ENCODE results near the gene PSMB11.

The PSMB11 gene

GRCh38 chr14:22995889-22996625, 46.0 kb upstream of the PSMB11 start:
- no peak overlapping the region for H2AFZ ChIP-seq (ENCODE audit: low read length)
- H4K20me1 ChIP-seq (ENCODE audit: insufficient read depth, low read length) = no peaks in the 10 kb centered on the region
- H3K4me2 ChIP-seq (ENCODE audit: low read length) = no peak overlapping the region
- H3K9me3 ChIP-seq (ENCODE audit: low read length) = no peaks in the 10 kb centered on the region
- no peaks in the 10 kb centered on the region for H3K27me3 ChIP-seq (ENCODE audit: insufficient read depth, low read length)
- H3K4me3 ChIP-seq (ENCODE audit: low read depth, low read length, poor library complexity, severe bottlenecking) = no peak overlapping the region
- H3K79me2 ChIP-seq (ENCODE audit: insufficient read depth, low read length) = no peaks in the 10 kb centered on the region
- H3F3A ChIP-seq (ENCODE audit: insufficient read depth, low read length) = no peaks in the 10 kb centered on the region
- H3K27ac ChIP-seq (ENCODE audit: low read depth, low read length, poor library complexity, severe bottlenecking) = no peak overlapping the region
- TF ChIP-seq CTCF (IDR thresholded peaks at IDR 0.05; ENCODE audit: low read length) = no peak
- TF ChIP-seq EZH2 (IDR thresholded peaks at IDR 0.05; ENCODE audit: borderline replicate concordance, low read length) = no peak
- H3K4me1 ChIP-seq (ENCODE audit: insufficient read depth, low read length, severe bottlenecking) = no peaks in the 10 kb centered on the region
- no peak overlapping the region for H3K9ac ChIP-seq (ENCODE audit: low read length)
- H3K9me2 ChIP-seq (ENCODE audit: low read depth, low read length) = no peaks in the 10 kb centered on the region
- peaks cover 8% of the 10 kb centered on the region for H3K36me3 ChIP-seq (ENCODE audit: insufficient read depth, low read length)

GRCh38 chr14:22996768-22997654, 45.0 kb upstream of the PSMB11 start:
- H3K9ac ChIP-seq (ENCODE audit: low read length) = no peak overlapping the region
- no peaks in the 10 kb centered on the region for H3F3A ChIP-seq (ENCODE audit: insufficient read depth, low read length)
- no peak overlapping the region for H3K4me2 ChIP-seq (ENCODE audit: low read length)
- no peaks in the 10 kb centered on the region for H4K20me1 ChIP-seq (ENCODE audit: insufficient read depth, low read length)
- no peaks in the 10 kb centered on the region for H3K4me1 ChIP-seq (ENCODE audit: insufficient read depth, low read length, severe bottlenecking)
- H3K27ac ChIP-seq (ENCODE audit: low read depth, low read length, poor library complexity, severe bottlenecking) = no peak overlapping the region
- TF ChIP-seq EZH2 (IDR thresholded peaks at IDR 0.05; ENCODE audit: borderline replicate concordance, low read length) (no peak), CTCF (IDR thresholded peaks at IDR 0.05; ENCODE audit: low read length) (no peak)
- H3K27me3 ChIP-seq (ENCODE audit: insufficient read depth, low read length) = no peaks in the 10 kb centered on the region
- H3K9me3 ChIP-seq (ENCODE audit: low read length) = no peaks in the 10 kb centered on the region
- no peaks in the 10 kb centered on the region for H3K79me2 ChIP-seq (ENCODE audit: insufficient read depth, low read length)
- no peak overlapping the region for H3K4me3 ChIP-seq (ENCODE audit: low read depth, low read length, poor library complexity, severe bottlenecking)
- peaks cover 8% of the 10 kb centered on the region for H3K36me3 ChIP-seq (ENCODE audit: insufficient read depth, low read length)
- no peaks in the 10 kb centered on the region for H3K9me2 ChIP-seq (ENCODE audit: low read depth, low read length)
- H2AFZ ChIP-seq (ENCODE audit: low read length) = no peak overlapping the region

- Histone ChIP-seq H3K79me2 (ENCODE audit: insufficient read depth, low read length) (no peaks in the 10 kb centered on the region), H3K27ac (ENCODE audit: low read depth, low read length, poor library complexity, severe bottlenecking) (no peak overlapping the region), H3K27me3 (ENCODE audit: insufficient read depth, low read length) (no peaks in the 10 kb centered on the region), H3F3A (ENCODE audit: insufficient read depth, low read length) (no peaks in the 10 kb centered on the region), H3K4me2 (ENCODE audit: low read length) (no peak overlapping the region), H3K36me3 (ENCODE audit: insufficient read depth, low read length) (peaks cover 8% of the 10 kb centered on the region), H3K4me3 (ENCODE audit: low read depth, low read length, poor library complexity, severe bottlenecking) (no peak overlapping the region), H3K4me1 (ENCODE audit: insufficient read depth, low read length, severe bottlenecking) (no peaks in the 10 kb centered on the region), H3K9me2 (ENCODE audit: low read depth, low read length) (no peaks in the 10 kb centered on the region), H4K20me1 (ENCODE audit: insufficient read depth, low read length) (no peaks in the 10 kb centered on the region), H3K9me3 (ENCODE audit: low read length) (no peaks in the 10 kb centered on the region), H3K9ac (ENCODE audit: low read length) (no peak overlapping the region), H2AFZ (ENCODE audit: low read length) (no peak overlapping the region)
- TF ChIP-seq CTCF (IDR thresholded peaks at IDR 0.05; ENCODE audit: low read length) = no peak
- no peak for TF ChIP-seq EZH2 (IDR thresholded peaks at IDR 0.05; ENCODE audit: borderline replicate concordance, low read length)
These were observed 44.2 kb upstream of the PSMB11 start for GRCh38 chr14:22997676-22998323.

All from OCI-LY1 (cell line).